K562 (cell line): ENCODE results near the gene COL8A2. TPM values are rescaled to one million over a fixed set of nuclear protein-coding genes. Genes with fewer than 3 reads are reported as not detected.
A peak's percentile ranks its signal among the peaks of the same experiment; 100 is the strongest.

Experiments
- ARID2 ChIP-seq: fragments of 450-650 bp; IDR thresholded peaks from 2 replicates; pipeline ENCODE4 v1.6.1; 2017; ENCODE audit warnings: antibody characterized with exemption, mild to moderate bottlenecking
- BHLHE40 ChIP-seq: IDR thresholded peaks from 2 replicates; pipeline ENCODE4 v1.6.1; 2011; ENCODE audit warnings: low read length, improper control_type of control experiment
- CAMTA2 ChIP-seq: fragments of 250-450 bp; sonication (Bioruptor Pico); conservative IDR thresholded peaks from 2 replicates; pipeline ENCODE4 v1.5.1; 2022
- DACH1 ChIP-seq: fragments of 450-650 bp; IDR thresholded peaks from 2 replicates; pipeline ENCODE4 v1.6.1; 2018; ENCODE audit not compliant: partially characterized antibody
- EZH2 ChIP-seq: IDR thresholded peaks from 2 replicates; pipeline ENCODE4 v1.6.1; 2012; ENCODE audit warnings: low read depth, mild to moderate bottlenecking, inconsistent platforms, low read length, borderline replicate concordance
- HCFC1 ChIP-seq: IDR thresholded peaks from 2 replicates; pipeline ENCODE4 v1.6.1; 2012; ENCODE audit warnings: low read depth, low read length, improper control_type of control experiment
- MAX ChIP-seq: sonication (generic); formaldehyde crosslinking; IDR thresholded peaks from 2 replicates; pipeline ENCODE4 v1.9.0; 2022; ENCODE audit warnings: mild to moderate bottlenecking, missing genetic modification reagents
- NCOR1 ChIP-seq: fragments of 450-650 bp; IDR thresholded peaks from 2 replicates; pipeline ENCODE4 v1.6.1; 2016; ENCODE audit warnings: mild to moderate bottlenecking, moderate library complexity
- NR4A1 ChIP-seq, 2 experiments: fragments of 250-450 bp in 1 of 2; fragments of 450-650 bp in 1 of 2; sonication (Bioruptor Pico) in 1 of 2; IDR thresholded peaks; 2 replicates each; pipeline versions ENCODE4 v1.4.0 to v1.6.1; 2016 to 2020; ENCODE audit warnings: mild to moderate bottlenecking in 2 of 2, missing compliant biosample characterization in 1 of 2, missing genetic modification characterization in 1 of 2, moderate library complexity in 1 of 2
- SMC3 ChIP-seq: conservative IDR thresholded peaks from 2 replicates; pipeline ENCODE4 v1.6.1; 2011; ENCODE audit warnings: low read depth, low read length, improper control_type of control experiment; ENCODE audit not compliant: insufficient read depth
- TSHZ1 ChIP-seq: fragments of 250-450 bp; sonication (Bioruptor Pico); IDR thresholded peaks from 2 replicates; pipeline ENCODE4 v1.4.0; 2020; ENCODE audit warnings: mild to moderate bottlenecking, moderate library complexity
- XRCC4 ChIP-seq: IDR thresholded peaks from one replicate; pipeline ENCODE4 v1.6.1; 2011; ENCODE audit not compliant: insufficient read depth, insufficient read length; ENCODE audit errors: extremely low read depth
- ZC3H11A ChIP-seq: IDR thresholded peaks from 2 replicates; pipeline ENCODE4 v1.6.1; 2012; ENCODE audit warnings: low read depth, low read length, improper control_type of control experiment
- ZEB2 ChIP-seq: fragments of 450-650 bp; IDR thresholded peaks from 2 replicates; pipeline ENCODE4 v1.6.1; 2016
- ZNF253 ChIP-seq: fragments of 250-450 bp; sonication (Bioruptor Pico); conservative IDR thresholded peaks from 2 replicates; pipeline ENCODE4 v1.6.1; 2021; ENCODE audit warnings: mild to moderate bottlenecking
- ZNF274 ChIP-seq: IDR thresholded peaks from 2 replicates; pipeline ENCODE4 v1.6.1; 2011; ENCODE audit warnings: low read depth, mild to moderate bottlenecking, low read length, moderate library complexity, borderline replicate concordance
- polyA plus RNA-seq, 8 experiments: library from polyadenylated mRNA; depleted of rRNA in 4 of 8; stranded (reverse) in 5 of 8; unstranded in 3 of 8; fragments of >200 nt; fragmentation: Nextera tagmentation in 2 of 8; fragmentation: Illumina TruSeq in 1 of 8; extraction: Ambion mirVana in 2 of 8; extraction: Trizol in 1 of 8; gene quantifications; 2 replicates each; pipeline versions ENCODE4 v1.2.1 to v1.2.3, GENCODE V29; 2011 to 2014; ENCODE audit warnings: inconsistent platforms in 1 of 8, missing spikeins in 1 of 8
- total RNA-seq, 7 experiments: library from RNA; depleted of rRNA in 6 of 7; stranded (reverse); fragments of >200 nt in 6 of 7; fragmentation: Illumina TruSeq in 2 of 7; extraction: Trizol in 2 of 7; gene quantifications; 2 replicates each; pipeline versions ENCODE4 v1.2.1 to v1.2.3, GENCODE V29; 2011 to 2021; ENCODE audit warnings: low replicate concordance in 1 of 7
- TF ChIP-seq, protein P1 (sequence below), 2 experiments: fragments of 200-800 bp in 1 of 2; sonication (Bioruptor generic) in 1 of 2; sonication (generic) in 1 of 2; formaldehyde crosslinking in 1 of 2; IDR thresholded peaks in 1 of 2; conservative IDR thresholded peaks in 1 of 2; 2 replicates each; pipeline versions ENCODE4 v1.5.0 to v1.6.1; 2016 to 2020; ENCODE audit warnings: missing compliant biosample characterization in 1 of 2, missing genetic modification characterization in 1 of 2, missing genetic modification reagents in 1 of 2
- TF ChIP-seq, protein P2 (sequence below), 3 experiments: IDR thresholded peaks in 2 of 3; conservative IDR thresholded peaks in 1 of 3; 2 replicates each; pipeline ENCODE4 v1.5.1; 2011 to 2012; ENCODE audit warnings: low read length in 3 of 3, mild to moderate bottlenecking in 3 of 3, control low read depth in 2 of 3, improper control_type of control experiment in 1 of 3, inconsistent platforms in 1 of 3, low read depth in 1 of 3, mixed read lengths in 1 of 3, moderate library complexity in 1 of 3; ENCODE audit not compliant: insufficient read depth in 2 of 3
- TF ChIP-seq, protein P3 (sequence below): fragments of 450-650 bp; IDR thresholded peaks from 2 replicates; pipeline ENCODE4 v1.6.1; 2017; ENCODE audit warnings: mild to moderate bottlenecking, moderate library complexity

The COL8A2 gene
- total and polyA plus RNA-seq, 9 of the 15 experiments (the other 6 are each of a cell fraction or from before 2014, with no cell fraction given): 0.03 to 0.14 (median 0.04) TPM; not detected in 5

- TF ChIP-seq TSHZ1 (CRISPR knock-in tag) (no peak), SMC3 (peak; percentile 94), NCOR1 (no peak), CAMTA2 (CRISPR knock-in tag) (no peak), ZC3H11A (no peak), DACH1 (no peak), NR4A1 (CRISPR knock-in tag; IDR thresholded peaks at IDR 0.05) (no peak), NR4A1 (tag; IDR thresholded peaks at IDR 0.05) (0 out of 2 replicates have a peak, but pooled peaks have one; percentile 39), ZNF253 (CRISPR knock-in tag) (no peak), ZNF274 (no peak), HCFC1 (no peak), ZEB2 (peak; percentile 48; the same call in 1 of the 2 replicates), EZH2 (no peak), ARID2 (peak; percentile 61; the same call in 1 of the 2 replicates), BHLHE40 (no peak), MAX (no peak), XRCC4 (no peak)
- TF ChIP-seq, protein P1, sequence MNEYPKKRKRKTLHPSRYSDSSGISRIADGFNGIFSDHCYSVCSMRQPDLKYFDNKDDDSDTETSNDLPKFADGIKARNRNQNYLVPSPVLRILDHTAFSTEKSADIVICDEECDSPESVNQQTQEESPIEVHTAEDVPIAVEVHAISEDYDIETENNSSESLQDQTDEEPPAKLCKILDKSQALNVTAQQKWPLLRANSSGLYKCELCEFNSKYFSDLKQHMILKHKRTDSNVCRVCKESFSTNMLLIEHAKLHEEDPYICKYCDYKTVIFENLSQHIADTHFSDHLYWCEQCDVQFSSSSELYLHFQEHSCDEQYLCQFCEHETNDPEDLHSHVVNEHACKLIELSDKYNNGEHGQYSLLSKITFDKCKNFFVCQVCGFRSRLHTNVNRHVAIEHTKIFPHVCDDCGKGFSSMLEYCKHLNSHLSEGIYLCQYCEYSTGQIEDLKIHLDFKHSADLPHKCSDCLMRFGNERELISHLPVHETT (CRISPR knock-in tag; conservative IDR thresholded peaks at IDR 0.05 in 1 of 2, IDR thresholded peaks at IDR 0.05 in 1 of 2): no peak
- TF ChIP-seq, protein P2, sequence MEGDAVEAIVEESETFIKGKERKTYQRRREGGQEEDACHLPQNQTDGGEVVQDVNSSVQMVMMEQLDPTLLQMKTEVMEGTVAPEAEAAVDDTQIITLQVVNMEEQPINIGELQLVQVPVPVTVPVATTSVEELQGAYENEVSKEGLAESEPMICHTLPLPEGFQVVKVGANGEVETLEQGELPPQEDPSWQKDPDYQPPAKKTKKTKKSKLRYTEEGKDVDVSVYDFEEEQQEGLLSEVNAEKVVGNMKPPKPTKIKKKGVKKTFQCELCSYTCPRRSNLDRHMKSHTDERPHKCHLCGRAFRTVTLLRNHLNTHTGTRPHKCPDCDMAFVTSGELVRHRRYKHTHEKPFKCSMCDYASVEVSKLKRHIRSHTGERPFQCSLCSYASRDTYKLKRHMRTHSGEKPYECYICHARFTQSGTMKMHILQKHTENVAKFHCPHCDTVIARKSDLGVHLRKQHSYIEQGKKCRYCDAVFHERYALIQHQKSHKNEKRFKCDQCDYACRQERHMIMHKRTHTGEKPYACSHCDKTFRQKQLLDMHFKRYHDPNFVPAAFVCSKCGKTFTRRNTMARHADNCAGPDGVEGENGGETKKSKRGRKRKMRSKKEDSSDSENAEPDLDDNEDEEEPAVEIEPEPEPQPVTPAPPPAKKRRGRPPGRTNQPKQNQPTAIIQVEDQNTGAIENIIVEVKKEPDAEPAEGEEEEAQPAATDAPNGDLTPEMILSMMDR (IDR thresholded peaks at IDR 0.05 in 2 of 3, conservative IDR thresholded peaks at IDR 0.05 in 1 of 3; ENCODE audit: insufficient read depth in 2 of 3, low read depth in 1 of 3, low read length in 3 of 3): peak; percentile 92 to 99 (median 96)
- TF ChIP-seq, protein P3, sequence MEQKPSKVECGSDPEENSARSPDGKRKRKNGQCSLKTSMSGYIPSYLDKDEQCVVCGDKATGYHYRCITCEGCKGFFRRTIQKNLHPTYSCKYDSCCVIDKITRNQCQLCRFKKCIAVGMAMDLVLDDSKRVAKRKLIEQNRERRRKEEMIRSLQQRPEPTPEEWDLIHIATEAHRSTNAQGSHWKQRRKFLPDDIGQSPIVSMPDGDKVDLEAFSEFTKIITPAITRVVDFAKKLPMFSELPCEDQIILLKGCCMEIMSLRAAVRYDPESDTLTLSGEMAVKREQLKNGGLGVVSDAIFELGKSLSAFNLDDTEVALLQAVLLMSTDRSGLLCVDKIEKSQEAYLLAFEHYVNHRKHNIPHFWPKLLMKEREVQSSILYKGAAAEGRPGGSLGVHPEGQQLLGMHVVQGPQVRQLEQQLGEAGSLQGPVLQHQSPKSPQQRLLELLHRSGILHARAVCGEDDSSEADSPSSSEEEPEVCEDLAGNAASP: no peak
Measured at GRCh38 chr1:36134505-36135329, 9.7 kb upstream of the COL8A2 start (continued).
